Effector CD8-positive, alpha-beta T cell (primary cell): ENCODE results near the gene HNF1A.

Experiments used
- DNase-seq: peaks from one replicate; lab custom pipeline; 2025; lab: John Stamatoyannopoulos, UW

The HNF1A gene

DNA sequence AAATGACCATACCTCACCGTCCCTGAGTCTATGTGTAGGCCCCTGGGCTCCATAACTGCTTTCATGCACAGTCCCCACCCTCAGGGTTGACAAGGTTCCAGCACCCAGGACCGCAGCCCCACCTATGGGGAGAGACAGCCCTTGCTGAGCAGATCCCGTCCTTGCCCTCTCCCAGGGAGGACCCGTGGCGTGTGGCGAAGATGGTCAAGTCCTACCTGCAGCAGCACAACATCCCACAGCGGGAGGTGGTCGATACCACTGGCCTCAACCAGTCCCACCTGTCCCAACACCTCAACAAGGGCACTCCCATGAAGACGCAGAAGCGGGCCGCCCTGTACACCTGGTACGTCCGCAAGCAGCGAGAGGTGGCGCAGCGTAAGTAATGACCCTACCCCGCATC lies 10.3 kb downstream of the HNF1A start:
- no peak for DNase-seq

DNA sequence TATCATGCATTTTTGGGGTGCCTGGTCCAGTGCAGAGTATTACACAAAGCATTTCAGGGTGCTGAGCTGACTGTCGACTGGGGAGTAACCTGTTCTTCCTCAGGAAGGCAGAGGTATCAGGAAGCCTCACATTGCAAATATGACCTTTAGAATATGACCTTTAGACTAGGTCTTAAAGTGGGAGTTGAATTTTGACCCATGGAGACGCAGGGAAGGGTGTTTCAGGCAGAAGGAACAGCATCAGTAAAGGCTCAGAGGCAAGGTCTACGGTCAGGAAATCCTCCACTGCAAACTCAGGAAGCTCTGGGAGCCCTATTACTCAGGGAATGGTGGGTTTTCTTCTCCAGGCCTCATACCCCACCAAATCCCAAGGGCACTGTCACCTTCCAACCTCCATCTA lies 11.3 kb downstream of the HNF1A start:
- no peak for DNase-seq

DNA sequence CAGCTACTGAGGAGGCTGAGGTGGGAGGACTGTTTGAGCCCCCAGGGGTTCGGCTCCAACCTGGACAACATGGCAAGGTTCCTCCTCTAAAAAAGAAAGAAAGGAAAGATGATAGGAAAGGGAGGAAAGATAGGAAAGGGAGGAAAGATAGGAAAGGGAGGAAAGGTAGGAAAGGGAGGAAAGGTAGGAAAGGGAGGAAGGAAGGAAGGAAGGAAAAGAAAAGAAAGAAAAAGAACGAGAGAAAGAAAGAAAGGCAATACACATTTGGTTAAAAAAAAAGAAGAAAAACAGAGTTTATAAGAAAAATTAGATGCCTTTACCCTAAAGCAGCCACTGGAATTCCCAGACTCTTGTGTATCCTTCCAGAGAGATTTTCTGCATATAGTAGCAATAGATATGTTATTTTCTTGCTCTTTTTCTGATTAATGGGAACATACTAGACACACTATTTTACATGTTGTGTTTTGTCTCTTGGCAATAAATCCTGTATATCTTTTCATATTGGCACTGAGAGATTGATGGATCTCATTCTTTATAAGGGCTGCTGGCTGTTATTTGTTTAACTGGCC lies 12.2 kb downstream of the HNF1A start:
- no peak for DNase-seq

DNA sequence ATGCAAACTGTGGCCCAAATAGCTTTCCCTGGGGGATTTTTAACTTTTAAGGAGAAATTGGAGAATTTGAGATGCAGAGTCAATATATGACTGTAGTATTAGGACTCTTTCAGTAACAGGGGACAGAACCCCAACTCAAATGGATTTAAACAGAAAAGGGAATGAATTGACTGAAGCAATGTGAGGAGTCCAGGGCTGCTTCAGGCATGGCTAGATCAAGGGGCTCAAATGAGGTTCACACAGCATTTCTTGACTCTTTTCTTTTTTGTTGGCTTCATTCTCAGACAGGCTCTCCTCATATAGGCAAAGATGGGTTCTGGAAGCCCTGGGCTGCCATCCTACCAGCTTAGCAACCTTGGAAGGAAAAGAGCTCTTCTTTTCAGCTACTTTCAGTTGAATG lies 13.6 kb downstream of the HNF1A start:
- no peak for DNase-seq

DNA sequence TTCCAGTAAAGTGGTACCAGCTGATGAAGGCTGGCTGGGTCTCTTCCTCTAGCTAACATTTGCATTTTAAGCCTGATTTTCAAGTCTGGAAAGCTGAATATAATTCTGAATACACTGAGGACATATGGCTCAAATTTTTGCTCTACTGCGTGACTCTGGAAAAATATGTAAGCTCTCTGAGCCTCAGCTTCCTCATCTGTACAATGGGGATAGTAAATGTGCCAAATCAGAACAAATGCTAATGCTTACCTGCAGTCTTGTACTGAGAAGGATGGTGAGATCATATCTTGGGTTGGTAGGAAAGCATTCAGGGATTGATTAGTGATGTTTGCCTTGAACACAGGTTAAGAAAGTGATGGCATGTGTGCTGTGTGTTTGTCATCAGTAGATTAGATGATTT lies 14.6 kb downstream of the HNF1A start:
- DNase-seq, result no peak

DNA sequence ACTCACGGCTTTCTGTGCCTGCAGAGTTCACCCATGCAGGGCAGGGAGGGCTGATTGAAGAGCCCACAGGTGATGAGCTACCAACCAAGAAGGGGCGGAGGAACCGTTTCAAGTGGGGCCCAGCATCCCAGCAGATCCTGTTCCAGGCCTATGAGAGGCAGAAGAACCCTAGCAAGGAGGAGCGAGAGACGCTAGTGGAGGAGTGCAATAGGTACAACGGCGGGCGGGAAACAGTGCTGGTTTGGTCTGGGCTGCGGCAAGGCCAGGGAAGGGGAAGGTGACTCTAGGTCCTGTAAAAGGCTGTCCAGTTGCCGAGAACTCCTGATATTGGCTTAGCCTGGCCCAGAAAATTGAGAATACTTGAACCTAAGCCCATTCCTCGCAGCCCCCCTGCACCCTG lies 15.2 kb downstream of the HNF1A start:
- no peak for DNase-seq

DNA sequence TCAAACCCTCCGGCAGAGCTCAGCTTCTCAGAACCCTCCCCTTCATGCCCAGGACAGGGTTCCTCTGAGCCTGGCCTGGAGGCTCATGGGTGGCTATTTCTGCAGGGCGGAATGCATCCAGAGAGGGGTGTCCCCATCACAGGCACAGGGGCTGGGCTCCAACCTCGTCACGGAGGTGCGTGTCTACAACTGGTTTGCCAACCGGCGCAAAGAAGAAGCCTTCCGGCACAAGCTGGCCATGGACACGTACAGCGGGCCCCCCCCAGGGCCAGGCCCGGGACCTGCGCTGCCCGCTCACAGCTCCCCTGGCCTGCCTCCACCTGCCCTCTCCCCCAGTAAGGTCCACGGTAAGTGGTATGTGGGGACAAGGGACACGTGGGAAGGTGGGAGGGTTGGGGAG lies 15.7 kb downstream of the HNF1A start:
- no peak for DNase-seq

DNA sequence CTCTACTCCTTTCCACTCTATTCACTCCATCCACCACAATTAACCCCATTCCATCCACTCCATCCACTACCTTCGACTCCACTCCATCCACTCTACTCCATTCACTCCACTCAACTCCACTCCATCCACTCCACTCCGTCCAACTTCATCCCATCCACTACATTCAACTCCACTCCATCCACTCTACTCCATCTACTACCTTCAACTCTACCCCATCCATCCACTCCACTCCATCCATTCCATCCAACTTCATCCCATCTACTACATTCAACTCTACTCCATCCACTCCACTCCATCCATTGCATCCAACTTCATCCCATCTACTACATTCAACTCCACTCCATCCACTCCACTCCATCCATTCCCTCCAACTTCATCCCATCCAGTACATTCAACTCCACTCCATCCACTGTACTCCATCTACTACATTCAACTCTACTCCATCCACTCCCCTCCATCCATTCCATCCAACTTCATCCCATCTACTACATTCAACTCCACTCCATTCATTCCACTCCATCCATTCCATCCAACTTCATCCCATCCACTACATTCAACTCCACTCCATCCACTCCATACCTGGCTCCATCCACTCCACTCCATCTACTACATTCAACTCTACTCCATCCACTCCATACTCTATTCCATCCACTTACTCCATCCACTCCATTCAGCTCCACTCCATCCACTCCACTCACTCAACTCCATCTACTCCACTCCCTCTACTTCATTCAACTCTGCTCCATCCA lies 16.4 kb downstream of the HNF1A start:
- DNase-seq, result no peak

DNA sequence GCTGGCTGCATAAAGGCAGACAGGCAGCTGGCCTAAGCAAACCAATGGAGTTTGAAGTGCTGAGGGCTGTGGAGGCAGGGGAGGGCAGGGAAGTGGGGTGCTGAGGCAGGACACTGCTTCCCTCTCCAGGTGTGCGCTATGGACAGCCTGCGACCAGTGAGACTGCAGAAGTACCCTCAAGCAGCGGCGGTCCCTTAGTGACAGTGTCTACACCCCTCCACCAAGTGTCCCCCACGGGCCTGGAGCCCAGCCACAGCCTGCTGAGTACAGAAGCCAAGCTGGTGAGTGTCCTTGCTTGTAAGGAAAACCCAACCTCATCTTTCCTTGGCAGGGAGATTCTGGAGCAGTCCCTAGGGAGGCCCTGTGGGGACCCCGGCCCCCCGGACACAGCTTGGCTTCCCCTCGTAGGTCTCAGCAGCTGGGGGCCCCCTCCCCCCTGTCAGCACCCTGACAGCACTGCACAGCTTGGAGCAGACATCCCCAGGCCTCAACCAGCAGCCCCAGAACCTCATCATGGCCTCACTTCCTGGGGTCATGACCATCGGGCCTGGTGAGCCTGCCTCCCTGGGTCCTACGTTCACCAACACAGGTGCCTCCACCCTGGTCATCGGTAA lies 17.9 kb downstream of the HNF1A start:
- DNase-seq, result no peak

DNA sequence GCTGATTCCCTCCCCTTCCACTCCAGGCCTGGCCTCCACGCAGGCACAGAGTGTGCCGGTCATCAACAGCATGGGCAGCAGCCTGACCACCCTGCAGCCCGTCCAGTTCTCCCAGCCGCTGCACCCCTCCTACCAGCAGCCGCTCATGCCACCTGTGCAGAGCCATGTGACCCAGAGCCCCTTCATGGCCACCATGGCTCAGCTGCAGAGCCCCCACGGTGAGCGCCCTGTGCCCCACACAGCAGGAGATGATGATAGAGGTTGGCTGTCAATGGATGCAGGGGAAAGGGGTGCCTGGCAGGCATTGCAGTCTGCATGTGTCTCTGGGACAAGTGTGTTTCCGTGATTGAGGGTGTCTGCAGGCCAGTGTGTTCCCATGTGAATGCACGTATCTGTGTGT lies 19.1 kb downstream of the HNF1A start:
- no peak for DNase-seq

DNA sequence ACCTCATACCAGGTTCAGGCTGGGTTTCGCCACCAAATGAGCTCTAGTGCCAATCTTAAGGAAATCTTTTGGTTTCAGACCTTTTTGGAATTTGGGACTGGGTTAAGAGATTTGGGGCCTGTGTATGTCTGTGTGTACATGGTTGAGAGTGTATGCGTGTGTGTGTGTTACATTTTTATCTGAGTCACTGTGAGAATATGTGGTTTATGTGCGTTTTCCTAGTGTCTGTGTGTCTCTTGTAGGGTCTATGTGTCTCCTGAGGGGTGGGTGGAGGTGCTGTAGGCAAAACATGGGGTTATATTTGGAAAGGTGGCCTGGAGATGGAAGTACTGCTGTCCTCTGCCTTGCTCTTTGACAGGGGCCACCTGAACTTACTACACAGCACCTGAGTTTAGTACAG lies 20.1 kb downstream of the HNF1A start:
- DNase-seq, result no peak

DNA sequence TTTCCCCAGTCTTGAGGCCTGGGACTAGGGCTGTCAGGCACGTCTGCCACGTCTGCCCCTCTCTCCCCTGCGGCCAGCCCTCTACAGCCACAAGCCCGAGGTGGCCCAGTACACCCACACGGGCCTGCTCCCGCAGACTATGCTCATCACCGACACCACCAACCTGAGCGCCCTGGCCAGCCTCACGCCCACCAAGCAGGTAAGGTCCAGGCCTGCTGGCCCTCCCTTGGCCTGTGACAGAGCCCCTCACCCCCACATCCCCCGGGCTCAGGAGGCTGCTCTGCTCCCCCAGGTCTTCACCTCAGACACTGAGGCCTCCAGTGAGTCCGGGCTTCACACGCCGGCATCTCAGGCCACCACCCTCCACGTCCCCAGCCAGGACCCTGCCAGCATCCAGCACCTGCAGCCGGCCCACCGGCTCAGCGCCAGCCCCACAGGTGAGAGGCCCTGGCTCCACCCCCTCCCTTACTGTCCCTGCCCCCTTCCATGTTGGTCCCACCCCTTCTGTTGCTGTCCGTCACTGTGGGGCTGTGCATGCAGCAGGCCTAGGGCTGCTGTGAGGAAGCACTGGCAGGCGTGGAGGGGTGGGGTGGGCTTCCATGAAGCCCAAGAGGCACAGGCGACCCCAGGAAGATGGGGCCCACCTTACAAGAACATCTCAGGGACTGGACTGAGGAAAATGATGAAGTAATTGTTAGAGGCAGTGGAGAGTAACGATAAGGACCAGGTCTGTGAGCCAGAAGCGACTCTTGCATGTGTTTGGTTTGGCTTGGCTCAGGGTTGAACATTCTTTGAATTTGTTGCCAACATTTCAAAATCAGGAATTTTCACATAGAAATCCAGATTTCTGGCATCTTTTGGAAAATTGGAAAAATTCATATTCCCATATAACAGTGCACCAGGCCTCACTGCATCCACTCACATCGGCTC lies 21.1 kb downstream of the HNF1A start:
- no peak for DNase-seq

DNA sequence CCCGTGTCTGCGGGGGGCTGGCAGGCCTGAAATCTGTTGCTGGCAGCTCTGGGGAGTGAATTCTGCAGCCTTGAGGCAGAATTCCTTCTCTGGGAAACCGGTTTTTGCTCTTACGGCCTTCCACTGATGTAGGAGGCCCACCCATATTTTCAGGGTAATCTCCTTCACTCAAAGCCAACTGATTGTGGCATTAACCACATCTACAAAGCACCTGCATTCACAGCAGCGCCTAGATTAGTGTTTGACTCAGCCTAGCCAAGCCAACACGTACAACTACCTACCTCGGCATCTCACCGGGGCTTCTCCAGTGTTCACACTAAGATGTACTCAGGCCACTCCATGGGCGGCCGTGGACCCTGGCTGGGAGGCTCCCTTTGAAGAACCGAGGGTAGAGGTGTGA lies 22.2 kb downstream of the HNF1A start:
- DNase-seq, result no peak

DNA sequence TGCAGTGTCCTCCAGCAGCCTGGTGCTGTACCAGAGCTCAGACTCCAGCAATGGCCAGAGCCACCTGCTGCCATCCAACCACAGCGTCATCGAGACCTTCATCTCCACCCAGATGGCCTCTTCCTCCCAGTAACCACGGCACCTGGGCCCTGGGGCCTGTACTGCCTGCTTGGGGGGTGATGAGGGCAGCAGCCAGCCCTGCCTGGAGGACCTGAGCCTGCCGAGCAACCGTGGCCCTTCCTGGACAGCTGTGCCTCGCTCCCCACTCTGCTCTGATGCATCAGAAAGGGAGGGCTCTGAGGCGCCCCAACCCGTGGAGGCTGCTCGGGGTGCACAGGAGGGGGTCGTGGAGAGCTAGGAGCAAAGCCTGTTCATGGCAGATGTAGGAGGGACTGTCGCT lies 22.7 kb downstream of the HNF1A start:
- no peak for DNase-seq

DNA sequence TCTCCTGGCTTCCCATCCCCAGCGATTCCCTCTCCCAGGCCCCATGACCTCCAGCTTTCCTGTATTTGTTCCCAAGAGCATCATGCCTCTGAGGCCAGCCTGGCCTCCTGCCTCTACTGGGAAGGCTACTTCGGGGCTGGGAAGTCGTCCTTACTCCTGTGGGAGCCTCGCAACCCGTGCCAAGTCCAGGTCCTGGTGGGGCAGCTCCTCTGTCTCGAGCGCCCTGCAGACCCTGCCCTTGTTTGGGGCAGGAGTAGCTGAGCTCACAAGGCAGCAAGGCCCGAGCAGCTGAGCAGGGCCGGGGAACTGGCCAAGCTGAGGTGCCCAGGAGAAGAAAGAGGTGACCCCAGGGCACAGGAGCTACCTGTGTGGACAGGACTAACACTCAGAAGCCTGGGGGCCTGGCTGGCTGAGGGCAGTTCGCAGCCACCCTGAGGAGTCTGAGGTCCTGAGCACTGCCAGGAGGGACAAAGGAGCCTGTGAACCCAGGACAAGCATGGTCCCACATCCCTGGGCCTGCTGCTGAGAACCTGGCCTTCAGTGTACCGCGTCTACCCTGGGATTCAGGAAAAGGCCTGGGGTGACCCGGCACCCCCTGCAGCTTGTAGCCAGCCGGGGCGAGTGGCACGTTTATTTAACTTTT lies 23.6 kb downstream of the HNF1A start:
- no peak for DNase-seq

DNA sequence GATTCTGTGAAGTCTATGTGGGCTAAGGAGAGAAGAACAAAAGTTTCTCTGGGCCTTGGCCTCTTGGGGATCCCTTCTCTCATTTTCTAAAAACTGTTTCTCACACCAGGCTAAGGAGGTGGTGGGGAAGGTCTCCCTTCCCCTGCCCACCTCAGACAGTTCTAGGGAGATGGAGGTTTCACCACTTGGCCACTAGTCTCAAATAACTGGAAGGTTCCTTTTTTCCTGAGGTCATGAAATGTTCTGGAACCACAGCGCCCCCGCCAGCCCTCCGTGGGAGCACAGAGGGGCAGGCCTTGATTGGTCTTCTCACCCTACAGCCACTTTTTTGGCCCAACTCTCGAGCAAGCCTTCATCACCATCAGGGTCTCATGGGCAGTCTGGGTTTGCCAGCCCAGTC lies 25.3 kb downstream of the HNF1A start:
- no peak for DNase-seq

DNA sequence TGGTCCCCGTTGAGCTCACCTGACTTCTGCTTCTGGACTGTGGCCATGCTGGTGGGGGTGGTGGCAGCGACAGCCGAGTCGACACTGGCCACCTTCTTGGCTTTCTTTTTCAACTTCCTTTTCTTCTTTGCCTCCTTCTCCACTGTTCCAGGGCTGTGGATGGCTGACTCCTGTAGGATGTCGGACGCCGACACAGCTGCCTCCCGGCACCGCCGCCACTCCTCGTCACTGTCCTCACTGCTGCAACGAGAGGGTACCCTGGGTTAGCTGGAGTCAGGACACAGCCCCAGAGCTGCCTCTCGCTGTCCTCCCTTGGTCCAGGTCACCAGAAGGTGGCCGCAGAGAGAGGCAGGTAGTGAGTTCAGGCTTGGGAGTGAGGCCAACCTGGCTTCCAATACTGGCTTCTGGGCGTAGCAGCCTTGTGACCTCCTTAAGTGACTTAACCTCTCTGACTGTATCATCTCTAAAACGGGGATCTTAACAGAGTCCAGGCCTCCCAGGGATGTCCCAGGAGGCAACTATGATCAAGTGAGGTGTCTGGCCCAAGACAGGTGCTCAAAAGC lies 26.0 kb downstream of the HNF1A start:
- no peak for DNase-seq

DNA sequence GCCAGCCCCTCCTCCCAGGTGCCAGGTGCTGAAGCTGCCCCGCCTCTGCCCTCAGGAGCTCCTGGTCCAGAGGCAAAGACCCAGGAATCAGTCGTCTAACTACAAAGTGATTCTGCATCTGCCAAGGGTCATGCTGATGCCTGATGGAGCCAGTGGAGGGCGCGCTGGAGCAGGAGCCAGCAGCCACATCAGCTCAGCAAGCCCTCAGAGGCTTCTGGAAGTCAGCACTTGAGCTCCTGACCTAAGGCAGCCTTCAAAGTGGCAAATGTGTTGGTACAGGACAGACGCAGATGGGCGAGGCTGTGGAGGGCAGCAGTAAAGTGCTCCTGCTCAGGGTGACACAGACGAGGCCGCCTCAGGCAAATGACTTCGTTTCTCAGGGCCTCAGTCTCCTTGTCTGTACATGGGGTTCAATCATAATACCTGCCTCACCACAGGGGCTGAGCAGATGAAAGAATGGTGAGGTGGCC lies 27.0 kb downstream of the HNF1A start:
- DNase-seq, result no peak

DNA sequence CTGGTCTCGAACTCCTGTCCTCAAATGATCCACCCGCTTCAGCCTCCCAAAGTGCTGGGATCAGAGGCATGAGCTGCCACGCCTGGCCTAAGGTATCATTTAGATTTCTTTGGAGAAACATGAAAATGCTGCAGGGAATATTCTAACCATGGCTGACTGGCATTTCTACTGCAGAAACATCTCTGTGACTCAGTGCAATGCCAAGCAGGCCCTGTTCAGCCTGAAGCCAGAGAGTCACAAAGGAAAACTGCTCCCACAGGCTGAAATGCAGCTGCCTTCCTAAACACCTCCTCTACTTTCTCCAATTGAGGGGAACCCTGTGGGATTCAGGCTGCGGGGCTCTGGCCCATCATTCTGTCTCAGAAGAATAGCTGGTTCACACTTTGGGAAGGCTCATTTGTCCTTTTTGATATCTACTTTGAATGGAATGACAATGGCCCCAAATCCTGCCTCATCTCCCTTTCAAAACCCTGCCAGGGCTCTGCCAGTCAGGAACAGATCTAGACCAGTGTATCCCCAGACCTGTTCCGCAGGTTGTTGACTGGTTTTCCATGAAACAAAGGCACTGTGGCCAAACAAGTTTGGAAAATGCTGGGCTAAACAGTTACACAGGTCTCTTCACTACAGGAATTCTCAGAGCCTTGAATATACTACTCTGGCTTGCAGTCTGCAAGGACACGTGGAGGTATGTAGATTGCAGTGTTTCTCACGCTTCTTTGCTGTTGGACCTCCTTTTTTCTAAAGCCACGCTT lies 30.2 kb downstream of the HNF1A start:
- no peak for DNase-seq

DNA sequence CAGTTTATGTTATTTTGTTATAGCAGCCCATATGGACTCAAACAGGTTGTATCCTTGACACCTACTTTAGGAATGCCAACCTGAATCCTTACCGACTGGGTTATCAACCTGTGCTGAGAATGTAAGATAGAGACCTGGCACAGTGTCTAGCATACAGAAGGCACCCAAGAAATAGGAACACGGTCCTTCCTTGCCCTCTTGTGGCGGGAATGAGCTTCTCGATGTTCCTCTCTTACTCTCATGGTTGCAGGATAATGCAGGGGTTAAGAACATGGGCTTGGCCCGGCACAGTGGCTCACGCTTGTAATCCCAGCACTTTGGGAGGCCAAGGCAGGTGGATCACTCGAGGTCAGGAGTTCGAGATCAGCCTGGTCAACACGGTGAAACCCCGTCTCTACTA lies 31.4 kb downstream of the HNF1A start:
- no peak for DNase-seq

DNA sequence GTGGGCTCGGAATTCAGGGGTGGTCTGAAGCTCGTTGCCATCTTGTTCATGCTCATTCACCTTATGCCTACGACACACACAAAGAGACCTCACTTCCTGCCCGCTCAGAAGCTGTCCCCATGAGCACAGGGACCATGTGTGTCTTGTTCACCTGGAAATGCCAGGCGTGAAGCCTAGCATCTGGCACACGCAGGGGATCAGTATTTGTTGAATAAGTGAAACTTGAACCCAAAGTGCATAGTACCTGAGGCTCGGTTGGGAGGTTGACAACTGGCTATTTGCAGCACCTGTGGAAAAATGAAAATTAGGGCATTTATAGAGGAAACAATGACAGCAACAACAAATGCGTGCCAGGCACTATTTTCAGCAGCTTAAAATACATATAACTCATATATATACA lies 32.5 kb downstream of the HNF1A start:
- no peak for DNase-seq
